ENCODE data around the gene RAD51C. TPM values are rescaled to one million over a fixed set of nuclear protein-coding genes. Genes with fewer than 3 reads are reported as not detected.
"Not testable (repeated sequence)": the region's sequence is repeated elsewhere in the genome, so short reads cannot be mapped to it uniquely, and the experiment has no call there.

The RAD51C gene
- total RNA-seq, 1 experiment from 2014 or later: 69.6 TPM

GRCh38 chr17:58758890-58759289 is 66.5 kb downstream of the RAD51C start:
- DNase-seq (ENCODE audit: low read depth, low spot score): no peak
- in situ Hi-C loops (cut with HindIII; ENCODE audit: low pct_unique_long_range_greater_than_20kb, low sequenced_read_pairs): no loop called here

GRCh38 chr17:58759522-58759921 is 67.1 kb downstream of the RAD51C start:
- in situ Hi-C loops (cut with HindIII; ENCODE audit: low pct_unique_long_range_greater_than_20kb, low sequenced_read_pairs): no loop called here
- DNase-seq (ENCODE audit: low read depth, low spot score): no peak

- no peak for DNase-seq (ENCODE audit: low read depth, low spot score)
- in situ Hi-C loops (cut with HindIII; ENCODE audit: low pct_unique_long_range_greater_than_20kb, low sequenced_read_pairs): no loop called here
Measured at GRCh38 chr17:58760248-58760647, 67.8 kb downstream of the RAD51C start.

- no peak for DNase-seq (ENCODE audit: low read depth, low spot score)
- in situ Hi-C loops (cut with HindIII; ENCODE audit: low pct_unique_long_range_greater_than_20kb, low sequenced_read_pairs): no loop called here
Measured at GRCh38 chr17:58763263-58763662, 70.9 kb downstream of the RAD51C start.

- in situ Hi-C loops (cut with HindIII; ENCODE audit: low pct_unique_long_range_greater_than_20kb, low sequenced_read_pairs): no loop called here
- DNase-seq (ENCODE audit: low read depth, low spot score): no peak
Measured at GRCh38 chr17:58764373-58764772, 72.0 kb downstream of the RAD51C start.

GRCh38 chr17:58778482-58778881 is 86.1 kb downstream of the RAD51C start:
- in situ Hi-C loops (cut with HindIII; ENCODE audit: low pct_unique_long_range_greater_than_20kb, low sequenced_read_pairs); DNase-seq (ENCODE audit: low read depth, low spot score): not testable (repeated sequence)

GRCh38 chr17:58779446-58779845 is 87.0 kb downstream of the RAD51C start:
- in situ Hi-C loops (cut with HindIII; ENCODE audit: low pct_unique_long_range_greater_than_20kb, low sequenced_read_pairs): no loop called here
- no peak for DNase-seq (ENCODE audit: low read depth, low spot score)

GRCh38 chr17:58783380-58783779 is 91.0 kb downstream of the RAD51C start:
- no peak for DNase-seq (ENCODE audit: low read depth, low spot score)
- in situ Hi-C loops (cut with HindIII; ENCODE audit: low pct_unique_long_range_greater_than_20kb, low sequenced_read_pairs): no loop called here

GRCh38 chr17:58785097-58785496 is 92.7 kb downstream of the RAD51C start:
- DNase-seq (ENCODE audit: low read depth, low spot score): no peak
- in situ Hi-C loops (cut with HindIII; ENCODE audit: low pct_unique_long_range_greater_than_20kb, low sequenced_read_pairs): no loop called here

Small RNAs within 50 kb of the gene (small RNA-seq; reads per million reads assigned to genes)
- gene AC011195.1 (0 to 0.02 reads per million in 2 experiments), gene AC025521.1 (0 reads per million in 2 experiments), gene RF00017 (0 reads per million in 2 experiments), gene RNU1-108P (0.04 to 7.3 reads per million in 2 experiments), gene RNU1-52P (0 to 0.19 reads per million in 2 experiments), gene RNU1-85P (1.4 to 27.0 reads per million in 2 experiments)

Other genes with a start within 250 kb of the RAD51C start
- 0.08 TPM in 1 of 2 replicates, not detected in the other for gene HSF5, start 204.2 kb upstream of the RAD51C start, total RNA-seq (2014; rRNA removed; shearing (Covaris generic))
- gene MTMR4, start 178.0 kb upstream of the RAD51C start, total RNA-seq (2014; rRNA removed; shearing (Covaris generic)): 62.3 and 70.7 TPM in 2 replicates
- gene TEX14, start 557 bp upstream of the RAD51C start, total RNA-seq (2014; rRNA removed; shearing (Covaris generic)): 0.55 and 2.9 TPM in 2 replicates
- 3.5 and 4.2 TPM in 2 replicates for gene PPM1E, start 63.3 kb downstream of the RAD51C start, total RNA-seq (2014; rRNA removed; shearing (Covaris generic))

All from SK-MEL-5 (cell line).